PFSK-1 (cell line): ENCODE data around the gene CUX1.

ENCODE experiments used
- FOXP2 ChIP-seq: optimal IDR thresholded peaks from 2 replicates; pipeline ENCODE3; 2011; ENCODE audit warnings: borderline replicate concordance, control low read depth, inconsistent platforms; ENCODE audit not compliant: insufficient read depth; ENCODE audit errors: extremely low read length, extremely low read depth
- POLR2AphosphoS5 ChIP-seq: IDR thresholded peaks from 2 replicates; pipeline ENCODE4 v1.6.1; 2012; ENCODE audit warnings: low read depth, mild to moderate bottlenecking, control low read depth, low read length, moderate library complexity
- REST ChIP-seq, 2 experiments: IDR thresholded peaks; 2 replicates each; pipeline versions ENCODE4 v1.6.1 to v1.8.0; 2011 to 2012; ENCODE audit warnings: low read depth in 2 of 2, low read length in 2 of 2, control low read depth in 1 of 2, inconsistent platforms in 1 of 2, mild to moderate bottlenecking in 1 of 2, moderate library complexity in 1 of 2; ENCODE audit not compliant: insufficient read depth in 1 of 2
- SIN3A ChIP-seq: IDR thresholded peaks from 2 replicates; pipeline ENCODE4 v1.6.1; 2012; ENCODE audit warnings: mild to moderate bottlenecking, low read length, moderate library complexity, borderline replicate concordance; ENCODE audit not compliant: insufficient read depth
- TAF1 ChIP-seq: IDR thresholded peaks from 2 replicates; pipeline ENCODE4 v1.6.1; 2012; ENCODE audit warnings: low read length, control low read depth, borderline replicate concordance; ENCODE audit not compliant: insufficient read depth

Gene CUX1

GRCh38 chr7:101906291-101907240 lies 89.1 kb downstream of the CUX1 start:
- TF ChIP-seq FOXP2, result no peak
- no peak for TF ChIP-seq POLR2AphosphoS5
- no peak for TF ChIP-seq TAF1
- no peak for TF ChIP-seq SIN3A
- TF ChIP-seq REST (IDR thresholded peaks at IDR 0.05; ENCODE audit: insufficient read depth in 1 of 2, low read depth in 2 of 2, low read length in 2 of 2), result no peak

- TF ChIP-seq TAF1 (no peak), POLR2AphosphoS5 (no peak), FOXP2 (no peak), REST (IDR thresholded peaks at IDR 0.05; ENCODE audit: insufficient read depth in 1 of 2, low read depth in 2 of 2, low read length in 2 of 2) (no peak), SIN3A (no peak)
Measured at GRCh38 chr7:101910991-101911799, 93.8 kb downstream of the CUX1 start.

- TF ChIP-seq POLR2AphosphoS5 (no peak), FOXP2 (no peak), REST (IDR thresholded peaks at IDR 0.05; ENCODE audit: insufficient read depth in 1 of 2, low read depth in 2 of 2, low read length in 2 of 2) (no peak)
Measured at GRCh38 chr7:101911800-101912715, 94.6 kb downstream of the CUX1 start.

- no peak for TF ChIP-seq SIN3A
- TF ChIP-seq POLR2AphosphoS5, result no peak
- TF ChIP-seq REST (IDR thresholded peaks at IDR 0.05; ENCODE audit: insufficient read depth in 1 of 2, low read depth in 2 of 2, low read length in 2 of 2), result no peak
- TF ChIP-seq FOXP2, result no peak
- TF ChIP-seq TAF1, result no peak
Measured at GRCh38 chr7:101912716-101913110, 95.3 kb downstream of the CUX1 start.
